ENCODE measurements around the gene WWOX.

DNA sequence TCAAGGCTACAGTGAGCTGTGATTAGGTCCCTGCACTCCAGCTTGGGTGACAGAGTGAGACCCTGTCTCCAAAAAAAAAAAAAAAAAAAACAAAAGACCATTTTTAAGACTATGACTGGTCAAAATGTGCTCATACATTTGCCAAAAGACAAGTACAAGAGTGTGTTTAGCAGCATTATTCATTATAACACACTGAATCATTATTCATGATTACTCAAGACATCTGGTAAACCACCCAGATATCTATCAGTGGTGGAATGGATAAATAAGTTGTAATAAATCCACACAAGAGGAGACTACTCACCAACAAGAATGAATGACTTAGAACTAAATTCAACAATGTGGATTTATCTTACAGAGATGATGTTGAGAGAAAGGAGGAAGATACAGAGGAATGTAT lies 784.8 kb downstream of the WWOX start:
- TF ChIP-seq, protein P1, sequence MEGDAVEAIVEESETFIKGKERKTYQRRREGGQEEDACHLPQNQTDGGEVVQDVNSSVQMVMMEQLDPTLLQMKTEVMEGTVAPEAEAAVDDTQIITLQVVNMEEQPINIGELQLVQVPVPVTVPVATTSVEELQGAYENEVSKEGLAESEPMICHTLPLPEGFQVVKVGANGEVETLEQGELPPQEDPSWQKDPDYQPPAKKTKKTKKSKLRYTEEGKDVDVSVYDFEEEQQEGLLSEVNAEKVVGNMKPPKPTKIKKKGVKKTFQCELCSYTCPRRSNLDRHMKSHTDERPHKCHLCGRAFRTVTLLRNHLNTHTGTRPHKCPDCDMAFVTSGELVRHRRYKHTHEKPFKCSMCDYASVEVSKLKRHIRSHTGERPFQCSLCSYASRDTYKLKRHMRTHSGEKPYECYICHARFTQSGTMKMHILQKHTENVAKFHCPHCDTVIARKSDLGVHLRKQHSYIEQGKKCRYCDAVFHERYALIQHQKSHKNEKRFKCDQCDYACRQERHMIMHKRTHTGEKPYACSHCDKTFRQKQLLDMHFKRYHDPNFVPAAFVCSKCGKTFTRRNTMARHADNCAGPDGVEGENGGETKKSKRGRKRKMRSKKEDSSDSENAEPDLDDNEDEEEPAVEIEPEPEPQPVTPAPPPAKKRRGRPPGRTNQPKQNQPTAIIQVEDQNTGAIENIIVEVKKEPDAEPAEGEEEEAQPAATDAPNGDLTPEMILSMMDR (IDR thresholded peaks at IDR 0.05; ENCODE audit: insufficient read depth, low read depth, low read length) = no peak
- no peak for TF ChIP-seq EZH2 (IDR thresholded peaks at IDR 0.05; ENCODE audit: insufficient read depth, low read length)
